Measurements from ENCODE around the gene SARM1.
"Not testable (repeated sequence)": the region's sequence is repeated elsewhere in the genome, so short reads cannot be mapped to it uniquely, and the experiment has no call there.

The SARM1 gene

DNA sequence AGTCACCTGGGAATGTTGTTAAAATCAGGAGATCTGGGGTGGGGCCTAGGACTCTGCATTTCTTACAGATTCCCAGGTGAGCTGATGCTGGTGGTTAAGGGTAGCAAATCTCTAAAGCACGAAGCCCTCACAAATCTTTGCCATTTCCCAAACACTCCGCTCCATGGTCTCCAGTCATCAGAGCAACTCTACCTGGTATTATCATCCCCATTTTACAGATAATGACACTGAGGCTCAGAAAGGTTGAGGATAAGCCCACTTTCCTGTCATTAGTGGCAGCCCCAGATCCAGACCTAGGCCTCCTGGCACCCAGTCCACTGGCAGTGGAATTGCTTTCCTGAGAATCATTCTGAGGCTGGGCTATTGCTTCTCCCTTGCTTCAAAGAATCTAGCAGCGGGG lies 25.8 kb downstream of the SARM1 start:
- no peak for DNase-seq

DNA sequence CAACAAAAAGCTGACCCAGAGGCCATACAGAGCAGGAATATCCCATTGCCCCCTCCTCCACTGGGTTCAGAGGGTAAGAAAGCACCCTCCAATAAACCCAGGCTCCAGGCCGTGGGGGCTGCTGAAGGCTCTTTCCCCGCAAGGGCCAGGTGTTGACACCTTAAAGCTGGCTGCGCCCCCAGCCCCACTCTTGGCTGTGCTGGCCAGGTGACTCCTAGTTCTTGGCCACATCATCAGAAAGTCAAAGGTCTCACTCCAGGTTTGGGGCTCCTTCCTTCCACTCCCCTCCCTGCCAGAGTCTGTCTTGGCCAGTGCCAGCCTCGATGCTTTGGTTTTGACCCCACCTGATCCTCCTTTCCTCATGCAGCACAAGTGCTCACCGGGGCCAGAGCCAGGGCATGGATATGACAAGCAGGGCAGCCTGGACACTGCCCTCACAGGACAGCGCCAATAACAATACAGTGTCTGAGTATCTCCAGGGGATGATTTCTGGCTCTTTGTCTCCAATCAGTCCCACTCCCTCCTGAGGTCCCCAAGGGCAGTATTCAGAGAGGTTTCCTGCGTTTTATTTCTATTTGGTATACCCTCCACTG lies 26.3 kb downstream of the SARM1 start:
- no peak for DNase-seq

GRCh38 chr17:28398280-28398981 lies 26.9 kb downstream of the SARM1 start:
- no peak for DNase-seq

- no peak for DNase-seq
Observed at GRCh38 chr17:28399808-28400207, 28.3 kb downstream of the SARM1 start.

- DNase-seq, result no peak
Observed at GRCh38 chr17:28402224-28402630, 30.7 kb downstream of the SARM1 start.

DNA sequence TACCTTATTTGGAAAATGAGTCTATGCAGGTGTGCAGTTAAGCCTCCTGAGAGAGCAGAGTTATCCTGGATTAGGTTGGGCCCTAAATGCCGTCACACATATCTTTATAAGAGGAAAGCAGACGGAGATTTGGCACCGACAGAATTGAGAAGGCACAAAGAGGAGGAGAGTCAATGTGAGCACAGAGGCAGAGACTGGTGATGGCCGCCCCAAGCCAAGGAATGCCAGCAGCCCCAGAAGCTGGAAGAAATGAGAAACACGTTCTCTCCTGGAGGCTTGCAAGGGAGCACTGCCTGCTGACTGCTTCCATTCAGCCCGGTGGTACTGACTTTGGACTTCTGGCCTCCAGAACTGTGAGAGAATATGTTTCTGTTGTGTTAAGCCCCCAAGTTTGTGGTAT lies 31.4 kb downstream of the SARM1 start:
- no peak for DNase-seq

DNA sequence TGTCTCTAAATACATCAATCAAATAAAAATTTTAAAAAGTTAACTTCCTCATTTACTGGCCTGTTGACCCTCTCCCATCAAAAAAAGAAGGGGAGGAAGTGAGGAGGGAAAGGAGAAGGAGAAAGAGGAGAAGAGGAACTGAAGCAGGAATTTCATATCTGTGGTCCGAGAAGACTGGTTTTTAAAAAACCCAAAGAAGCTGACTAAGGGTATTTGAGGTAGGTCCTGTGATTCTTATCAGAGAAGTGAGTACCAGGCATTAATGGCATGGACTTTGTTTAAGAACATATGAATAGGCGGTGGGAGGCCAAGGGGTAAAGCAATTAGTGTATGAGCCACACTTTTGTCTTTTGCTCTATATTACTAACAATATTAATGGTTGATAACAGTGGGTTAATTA lies 32.5 kb downstream of the SARM1 start:
- no peak for DNase-seq

DNA sequence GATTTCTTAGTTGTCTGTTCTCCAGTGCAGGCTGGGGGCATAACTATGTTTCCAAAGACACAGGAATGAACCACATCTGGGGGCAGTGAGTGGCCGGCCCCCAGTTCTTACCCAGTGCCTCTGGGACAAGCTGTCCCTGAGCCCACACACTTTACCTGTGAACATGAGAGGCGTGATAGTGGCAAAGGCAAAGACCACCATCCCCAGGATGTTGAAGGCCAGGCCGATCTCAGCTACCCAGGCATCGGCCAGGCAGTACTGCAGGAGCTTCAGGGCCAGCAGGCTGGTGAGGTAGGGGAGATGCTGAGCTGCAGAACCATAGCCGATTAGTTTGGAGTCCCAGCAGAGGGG lies 32.9 kb downstream of the SARM1 start:
- DNase-seq, result no peak

DNA sequence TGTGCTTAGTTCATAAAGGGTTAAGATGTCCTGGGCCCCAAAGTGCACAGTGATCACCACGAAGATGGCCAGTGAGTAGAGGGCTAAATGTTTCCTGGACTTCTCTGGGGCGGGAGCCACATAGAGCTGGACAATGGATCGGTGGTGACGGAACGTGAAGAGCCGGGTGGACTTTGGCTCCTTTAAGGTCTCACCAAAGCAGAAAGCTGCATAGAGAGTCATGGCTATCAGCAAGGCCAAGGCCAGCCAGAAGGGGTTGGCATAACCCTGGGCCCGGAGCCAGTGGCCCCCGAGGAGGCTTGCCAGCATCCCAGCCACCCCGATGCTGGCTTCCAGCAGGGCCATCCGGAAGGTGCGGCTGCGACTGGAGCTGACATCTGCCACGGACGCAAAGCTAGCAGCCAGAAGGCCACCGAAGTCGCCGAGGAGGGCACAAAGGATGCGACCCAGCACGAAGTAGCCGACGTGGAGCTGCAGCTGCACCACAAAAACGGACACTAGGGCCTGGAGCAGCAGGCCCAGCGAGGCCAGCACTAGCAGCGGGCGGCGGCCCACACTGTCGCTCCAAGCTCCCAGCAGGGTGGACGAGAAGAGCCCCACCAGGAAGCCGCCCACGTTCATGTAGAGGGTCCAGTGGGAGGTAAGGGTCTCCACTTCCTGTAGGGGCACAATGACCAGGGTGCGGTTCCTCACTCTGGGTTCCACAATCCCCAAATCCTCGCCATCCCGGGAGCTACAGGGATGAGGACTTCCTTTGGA lies 33.5 kb downstream of the SARM1 start:
- DNase-seq, result no peak

DNA sequence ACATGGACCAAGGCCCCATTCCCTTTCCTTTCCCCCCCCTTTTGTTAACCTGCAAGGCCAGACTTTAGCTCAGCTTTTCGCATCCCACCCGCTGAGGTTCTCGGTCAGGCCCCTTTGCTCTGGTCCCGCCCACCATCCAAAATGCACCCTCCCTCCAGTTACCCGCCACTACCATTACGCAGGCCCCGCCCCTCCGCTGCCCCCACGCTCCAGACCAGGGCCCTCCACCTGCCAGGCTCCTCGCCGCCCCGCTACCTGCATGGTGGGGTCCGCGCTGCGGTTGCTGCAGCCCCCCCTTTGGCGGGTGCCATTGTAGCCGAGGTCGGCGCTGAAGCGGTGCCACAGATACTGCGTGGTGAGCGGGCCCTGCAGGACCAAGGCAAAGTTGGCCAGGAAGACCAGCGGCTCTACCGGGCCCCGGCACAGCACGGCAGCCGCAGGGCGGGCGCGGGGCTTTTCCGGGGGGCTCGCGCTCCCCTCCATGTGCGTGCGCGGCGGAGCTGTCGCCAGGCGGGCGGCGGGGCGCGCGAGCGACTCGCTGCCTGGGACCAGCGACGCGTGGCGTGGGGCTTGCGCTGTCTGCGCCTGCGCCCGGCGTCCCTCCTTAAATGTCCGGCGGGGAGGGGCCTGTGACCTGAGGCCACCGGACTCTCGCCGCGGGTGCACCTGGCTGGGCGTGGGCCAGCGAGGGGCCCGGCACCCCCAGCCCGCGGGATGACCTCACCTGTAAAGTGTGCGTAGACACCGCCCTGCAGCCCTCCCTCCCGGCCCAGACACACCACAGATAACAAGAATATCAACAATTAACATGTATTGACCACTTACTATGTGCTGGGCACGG lies 34.4 kb downstream of the SARM1 start, which contains the start of gene SLC46A1:
Gene SLC46A1, minus strand, starts transcription at position 581 of the 841 bp plus-strand sequence. Its CDS starts 98 bp downstream, at position 483.
- no peak for DNase-seq

GRCh38 chr17:28406473-28406814 lies 35.0 kb downstream of the SARM1 start:
- DNase-seq, result no peak

DNA sequence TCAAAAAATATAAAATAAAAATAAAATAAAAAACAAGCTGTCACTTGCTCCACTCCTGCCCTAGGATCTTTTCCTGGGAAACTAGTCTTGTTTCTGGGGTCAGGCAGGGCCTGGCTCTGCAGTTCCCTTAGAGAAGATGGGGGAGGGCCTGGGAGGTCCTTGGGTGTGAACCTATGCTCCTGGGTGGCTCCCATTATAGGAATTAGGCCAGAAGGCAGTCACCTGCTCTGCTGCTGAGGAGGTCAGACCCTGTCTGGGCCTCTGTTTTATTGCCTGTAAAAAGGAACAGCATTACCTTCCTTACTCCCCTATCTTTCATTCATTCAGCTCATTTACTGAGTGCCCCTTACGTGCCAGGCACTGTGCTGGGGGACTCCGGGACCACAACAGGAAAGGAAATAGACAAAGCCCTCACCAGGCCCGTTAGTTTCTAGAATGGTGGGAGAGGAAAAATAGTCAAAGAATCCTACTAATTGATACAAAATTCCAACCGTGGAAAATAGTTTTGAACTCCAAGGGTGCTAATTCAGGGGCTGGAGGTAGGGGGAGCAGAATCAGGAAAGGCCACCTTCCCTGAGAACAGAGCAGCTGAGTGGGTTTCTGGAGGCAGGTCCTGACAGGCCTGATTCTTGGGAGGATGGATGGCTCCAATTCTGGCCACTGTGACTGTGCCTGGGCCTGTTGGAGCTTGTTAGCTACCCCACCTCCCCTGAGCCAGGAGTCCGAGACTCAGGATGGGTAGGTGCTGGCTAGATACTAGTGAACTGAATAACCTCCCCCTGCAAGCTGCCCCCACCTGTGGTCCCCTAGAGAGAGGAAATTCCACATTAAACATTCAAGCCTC lies 35.9 kb downstream of the SARM1 start:
- DNase-seq, result no peak

GRCh38 chr17:28407974-28408306 lies 36.4 kb downstream of the SARM1 start:
- DNase-seq, result no peak

DNA sequence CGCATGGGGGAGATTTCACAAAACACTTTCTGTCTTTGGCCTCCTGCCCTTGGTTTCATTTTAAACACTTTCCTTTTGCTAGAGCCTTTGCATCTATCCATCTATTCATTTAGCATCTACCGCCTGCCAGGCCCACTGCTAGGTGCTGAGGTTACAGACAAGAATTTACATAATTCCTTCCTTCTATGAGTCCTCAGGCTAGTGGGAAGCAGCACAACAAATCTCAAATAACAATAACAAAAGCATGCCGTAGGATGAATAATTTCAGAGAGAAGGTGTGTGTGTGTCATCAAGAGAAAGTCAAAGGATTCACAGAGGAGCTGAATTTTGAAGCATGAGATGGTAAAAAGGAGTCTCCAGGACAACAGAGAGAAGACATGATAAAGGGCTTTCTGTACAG lies 40.6 kb downstream of the SARM1 start:
- no peak for DNase-seq

- DNase-seq, result no peak
Observed at GRCh38 chr17:28413804-28414203, 42.3 kb downstream of the SARM1 start.

DNA sequence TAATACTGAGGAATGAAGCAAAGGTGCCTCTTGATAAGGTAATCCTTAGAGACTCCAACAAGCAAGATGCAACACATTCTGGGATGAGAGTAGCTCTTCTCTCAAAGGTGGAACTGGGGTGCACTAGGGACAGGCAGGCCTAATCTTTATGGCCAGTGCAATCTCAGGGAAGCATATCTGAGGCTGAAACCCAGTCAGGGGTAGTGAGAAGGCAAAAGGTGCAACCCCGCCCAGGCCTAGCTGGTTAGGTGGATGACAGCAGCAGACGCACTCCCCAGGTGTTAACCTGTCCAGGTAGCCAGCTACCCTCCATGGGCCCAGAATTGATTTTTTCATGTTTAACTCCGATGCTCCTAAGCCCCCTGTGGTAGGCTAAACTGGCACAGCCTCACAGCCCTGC lies 44.4 kb downstream of the SARM1 start:
- no peak for DNase-seq

DNA sequence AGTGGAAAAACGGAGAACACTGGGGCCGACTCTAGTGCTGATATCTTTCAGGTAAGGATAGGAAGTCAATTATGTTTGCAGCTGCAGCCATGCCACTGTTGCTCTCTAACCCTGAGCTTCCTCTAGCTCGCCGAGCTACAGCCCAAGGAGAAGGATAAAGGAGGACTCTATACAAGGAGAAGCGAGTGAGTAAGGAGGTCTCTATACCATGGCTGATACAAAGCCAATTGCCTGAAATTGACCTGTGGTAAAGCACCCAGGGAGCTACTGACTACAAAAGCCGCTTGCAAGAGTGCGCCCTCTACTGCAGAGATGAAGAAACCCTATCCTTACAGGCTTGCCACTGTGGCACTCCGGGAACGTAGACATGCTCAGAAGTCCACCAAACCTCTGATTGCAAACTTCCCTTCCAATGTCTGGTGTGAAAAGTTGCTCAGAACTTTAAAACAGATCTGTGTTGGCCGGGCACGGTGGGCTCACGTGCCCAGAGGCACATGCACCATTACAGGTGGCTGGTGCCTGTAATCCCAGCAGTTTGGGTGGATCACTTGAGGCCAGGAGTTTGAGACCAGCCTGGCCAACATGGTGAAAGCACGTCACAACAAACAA lies 45.3 kb downstream of the SARM1 start:
- DNase-seq, result peak; percentile 49

GRCh38 chr17:28421787-28422305 lies 50.4 kb downstream of the SARM1 start:
- no peak for DNase-seq

- DNase-seq, result no peak
Observed at GRCh38 chr17:28425206-28425605, 53.7 kb downstream of the SARM1 start.

DNA sequence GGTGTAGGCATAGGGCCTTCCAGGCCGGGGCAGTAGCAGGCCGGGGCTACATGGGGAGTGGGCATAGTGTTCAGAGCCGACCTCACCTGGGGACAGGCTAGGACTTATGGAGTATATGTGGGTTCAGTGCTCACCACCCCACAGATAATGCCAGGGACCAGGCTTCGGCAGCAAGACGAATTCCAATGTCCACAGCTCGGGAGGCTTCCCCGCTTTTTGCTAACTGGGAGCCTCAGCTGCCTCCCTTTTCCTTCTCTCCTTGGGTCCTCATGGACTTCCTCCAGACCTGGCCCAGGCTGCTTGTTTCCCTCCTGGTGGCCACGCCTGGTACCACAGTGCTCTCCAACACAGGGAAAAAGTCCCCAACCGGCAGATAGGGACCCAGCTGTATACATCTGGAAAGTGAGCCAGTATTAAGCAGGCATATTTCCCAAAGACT lies 54.6 kb downstream of the SARM1 start:
- no peak for DNase-seq

- no peak for DNase-seq
Observed at GRCh38 chr17:28427371-28427770, 55.9 kb downstream of the SARM1 start.

DNA sequence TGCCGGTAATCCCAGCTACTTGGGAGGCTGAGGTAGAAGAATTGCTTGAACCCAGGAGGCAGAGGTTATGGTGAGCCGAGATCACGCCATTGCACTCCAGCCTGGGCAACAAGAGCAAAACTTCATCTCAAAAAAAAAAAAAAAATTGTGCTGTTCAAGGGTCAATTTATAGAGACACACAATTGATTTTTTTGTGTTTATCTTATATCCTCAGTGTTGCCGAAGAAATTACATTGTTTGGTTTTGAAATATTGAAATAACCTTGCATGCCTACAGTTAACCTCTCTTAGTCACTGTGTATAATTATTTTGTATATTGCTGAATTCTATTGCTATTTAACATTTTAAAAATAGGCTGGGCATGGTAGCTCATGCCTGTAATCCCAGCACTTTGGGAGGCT lies 56.5 kb downstream of the SARM1 start:
- not testable (repeated sequence) for DNase-seq

All from fibroblast of skin of right biceps (primary cell).